Neural cell (in vitro differentiated cells): Measurements from ENCODE around the gene PSMG3.

Experiments
- EZH2 ChIP-seq: fragments of 200-600, 300-800 bp; shearing (Covaris generic), sonication (generic); IDR thresholded peaks from 2 replicates; pipeline ENCODE4 v1.6.1; 2014; ENCODE audit warnings: antibody characterized with exemption, low read length, borderline replicate concordance, mild to moderate bottlenecking; ENCODE audit not compliant: insufficient read depth, poor library complexity, severe bottlenecking
- POLR2AphosphoS5 ChIP-seq: IDR thresholded peaks from 2 replicates; pipeline ENCODE4 v1.6.1; 2012
- TAF1 ChIP-seq: IDR thresholded peaks from 2 replicates; pipeline ENCODE4 v1.6.1; 2012; ENCODE audit warnings: low read depth
- TF ChIP-seq, protein P1 (sequence below): fragments of 450-650 bp; IDR thresholded peaks from 2 replicates; pipeline ENCODE4 v1.5.1; 2014; ENCODE audit warnings: antibody characterized with exemption, mild to moderate bottlenecking, moderate library complexity; ENCODE audit not compliant: poor library complexity, severe bottlenecking
- TF ChIP-seq, protein P2 (sequence below): IDR thresholded peaks from 2 replicates; pipeline ENCODE4 v1.6.1; 2012; ENCODE audit warnings: borderline replicate concordance

DNA sequence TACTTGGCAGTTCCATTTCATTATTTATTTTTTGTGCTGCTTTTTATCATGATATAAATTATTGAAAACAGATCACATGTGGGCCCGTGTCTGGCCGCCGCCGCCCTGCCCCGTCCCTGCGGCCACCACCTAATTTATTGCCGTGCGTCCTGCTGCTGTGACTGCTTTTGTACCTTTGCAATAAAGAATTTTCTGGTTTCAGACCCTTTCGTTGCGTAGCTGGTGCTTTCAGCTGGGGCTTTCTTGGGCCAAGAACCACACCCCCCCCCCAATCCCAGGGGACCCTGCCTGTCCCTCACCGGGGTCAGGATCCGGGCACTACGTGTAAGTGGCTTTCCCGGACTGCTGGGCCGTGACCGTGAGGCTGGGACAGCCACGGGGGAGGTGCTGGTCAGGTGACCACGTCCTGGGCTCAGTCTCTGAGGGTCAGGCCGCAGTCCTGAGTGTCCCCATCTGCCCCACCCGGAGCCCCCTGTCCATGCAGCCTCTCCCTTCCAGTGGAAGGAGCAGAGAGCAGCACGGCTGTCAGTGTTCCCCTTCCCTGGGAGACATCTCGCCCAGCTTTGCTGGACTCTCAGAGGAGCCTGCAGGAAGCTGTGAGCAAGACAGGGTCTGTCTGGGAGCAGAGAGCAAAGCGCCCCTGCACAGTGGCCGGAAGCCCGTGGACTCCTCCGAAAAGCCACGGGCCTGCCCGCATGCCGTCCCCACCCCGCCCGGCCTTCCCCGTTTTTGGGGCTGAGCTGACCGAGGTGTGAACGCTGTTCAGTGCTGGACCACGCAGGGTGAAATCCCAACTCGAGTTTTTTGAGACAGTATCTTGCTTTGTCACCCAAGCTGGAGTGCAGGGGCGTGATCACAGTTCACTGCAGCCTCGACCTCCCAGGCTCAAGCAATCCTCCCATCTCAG is 26.7 kb downstream of the PSMG3 start:
- TF ChIP-seq, protein P1, sequence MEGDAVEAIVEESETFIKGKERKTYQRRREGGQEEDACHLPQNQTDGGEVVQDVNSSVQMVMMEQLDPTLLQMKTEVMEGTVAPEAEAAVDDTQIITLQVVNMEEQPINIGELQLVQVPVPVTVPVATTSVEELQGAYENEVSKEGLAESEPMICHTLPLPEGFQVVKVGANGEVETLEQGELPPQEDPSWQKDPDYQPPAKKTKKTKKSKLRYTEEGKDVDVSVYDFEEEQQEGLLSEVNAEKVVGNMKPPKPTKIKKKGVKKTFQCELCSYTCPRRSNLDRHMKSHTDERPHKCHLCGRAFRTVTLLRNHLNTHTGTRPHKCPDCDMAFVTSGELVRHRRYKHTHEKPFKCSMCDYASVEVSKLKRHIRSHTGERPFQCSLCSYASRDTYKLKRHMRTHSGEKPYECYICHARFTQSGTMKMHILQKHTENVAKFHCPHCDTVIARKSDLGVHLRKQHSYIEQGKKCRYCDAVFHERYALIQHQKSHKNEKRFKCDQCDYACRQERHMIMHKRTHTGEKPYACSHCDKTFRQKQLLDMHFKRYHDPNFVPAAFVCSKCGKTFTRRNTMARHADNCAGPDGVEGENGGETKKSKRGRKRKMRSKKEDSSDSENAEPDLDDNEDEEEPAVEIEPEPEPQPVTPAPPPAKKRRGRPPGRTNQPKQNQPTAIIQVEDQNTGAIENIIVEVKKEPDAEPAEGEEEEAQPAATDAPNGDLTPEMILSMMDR, result no peak
- TF ChIP-seq, protein P2, sequence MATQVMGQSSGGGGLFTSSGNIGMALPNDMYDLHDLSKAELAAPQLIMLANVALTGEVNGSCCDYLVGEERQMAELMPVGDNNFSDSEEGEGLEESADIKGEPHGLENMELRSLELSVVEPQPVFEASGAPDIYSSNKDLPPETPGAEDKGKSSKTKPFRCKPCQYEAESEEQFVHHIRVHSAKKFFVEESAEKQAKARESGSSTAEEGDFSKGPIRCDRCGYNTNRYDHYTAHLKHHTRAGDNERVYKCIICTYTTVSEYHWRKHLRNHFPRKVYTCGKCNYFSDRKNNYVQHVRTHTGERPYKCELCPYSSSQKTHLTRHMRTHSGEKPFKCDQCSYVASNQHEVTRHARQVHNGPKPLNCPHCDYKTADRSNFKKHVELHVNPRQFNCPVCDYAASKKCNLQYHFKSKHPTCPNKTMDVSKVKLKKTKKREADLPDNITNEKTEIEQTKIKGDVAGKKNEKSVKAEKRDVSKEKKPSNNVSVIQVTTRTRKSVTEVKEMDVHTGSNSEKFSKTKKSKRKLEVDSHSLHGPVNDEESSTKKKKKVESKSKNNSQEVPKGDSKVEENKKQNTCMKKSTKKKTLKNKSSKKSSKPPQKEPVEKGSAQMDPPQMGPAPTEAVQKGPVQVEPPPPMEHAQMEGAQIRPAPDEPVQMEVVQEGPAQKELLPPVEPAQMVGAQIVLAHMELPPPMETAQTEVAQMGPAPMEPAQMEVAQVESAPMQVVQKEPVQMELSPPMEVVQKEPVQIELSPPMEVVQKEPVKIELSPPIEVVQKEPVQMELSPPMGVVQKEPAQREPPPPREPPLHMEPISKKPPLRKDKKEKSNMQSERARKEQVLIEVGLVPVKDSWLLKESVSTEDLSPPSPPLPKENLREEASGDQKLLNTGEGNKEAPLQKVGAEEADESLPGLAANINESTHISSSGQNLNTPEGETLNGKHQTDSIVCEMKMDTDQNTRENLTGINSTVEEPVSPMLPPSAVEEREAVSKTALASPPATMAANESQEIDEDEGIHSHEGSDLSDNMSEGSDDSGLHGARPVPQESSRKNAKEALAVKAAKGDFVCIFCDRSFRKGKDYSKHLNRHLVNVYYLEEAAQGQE, result no peak
- TF ChIP-seq POLR2AphosphoS5, result no peak
- no peak for TF ChIP-seq TAF1
- TF ChIP-seq EZH2, result no peak
